SK-N-SH (cell line): ENCODE results near the gene P2RY8. TPM values are rescaled to one million over a fixed set of nuclear protein-coding genes. Genes with fewer than 3 reads are reported as not detected.

ENCODE experiments used
- CTCF ChIA-PET: fragments of 300-600, 350-600 bp; formaldehyde crosslinking; extraction: SDS; loops from one replicate; lab custom pipeline; 2021; lab: Yijun Ruan, JAX
- POLR2A ChIA-PET: fragments of 350-600 bp; sonication (Branson Sonifier 250); formaldehyde crosslinking; extraction: SDS; loops from one replicate; lab custom pipeline; 2020; ENCODE audit warnings: antibody characterized with exemption, inconsistent platforms; lab: Yijun Ruan, JAX
- DNase-seq: peaks from one replicate; pipeline ENCODE4 v3.0.0; 2012
- H2AFZ ChIP-seq: fragments of 200-600 bp; sonication (generic); 2 replicates; pipeline ENCODE4 v1.8.1; 2016; ENCODE audit warnings: antibody characterized with exemption, mild to moderate bottlenecking, low read depth
- H3F3A ChIP-seq: fragments of 200-600 bp; sonication (generic); replicated peaks from 2 replicates; pipeline ENCODE3; 2016; ENCODE audit warnings: antibody characterized with exemption, mild to moderate bottlenecking; ENCODE audit not compliant: insufficient read depth
- H3K27ac ChIP-seq, 2 experiments: fragments of 200-500 bp in 1 of 2; fragments of 200-600 bp in 1 of 2; sonication (Bioruptor generic) in 1 of 2; sonication (generic), shearing (Covaris generic) in 1 of 2; 2 replicates each; pipeline versions ENCODE4 v1.5.1 to v1.6.1; 2014 to 2016; ENCODE audit warnings: low read depth in 2 of 2, inconsistent platforms in 1 of 2, low read length in 1 of 2, mild to moderate bottlenecking in 1 of 2, mixed read lengths in 1 of 2
- H3K27me3 ChIP-seq: fragments of 200-600 bp; sonication (generic), shearing (Covaris generic); 2 replicates; pipeline ENCODE4 v1.6.1; 2016; ENCODE audit warnings: mixed run types; ENCODE audit not compliant: insufficient read depth
- H3K36me3 ChIP-seq, 2 experiments: fragments of 200-500 bp in 1 of 2; fragments of 200-600 bp in 1 of 2; sonication (Bioruptor generic) in 1 of 2; sonication (generic) in 1 of 2; replicated peaks in 1 of 2; 2 replicates each; pipeline versions ENCODE3 to v1.5.1; 2014 to 2016; ENCODE audit warnings: low read length in 1 of 2, mild to moderate bottlenecking in 1 of 2; ENCODE audit not compliant: insufficient read depth in 2 of 2, control insufficient read depth in 1 of 2
- H3K4me1 ChIP-seq, 2 experiments: fragments of 200-500 bp in 1 of 2; fragments of 200-600 bp in 1 of 2; sonication (Bioruptor generic) in 1 of 2; sonication (generic), shearing (Covaris generic) in 1 of 2; 2 replicates each; pipeline versions ENCODE4 v1.5.1 to v1.6.1; 2014 to 2016; ENCODE audit warnings: low read depth in 1 of 2, low read length in 1 of 2, mixed run types in 1 of 2; ENCODE audit not compliant: insufficient read depth in 2 of 2, control insufficient read depth in 1 of 2
- H3K4me2 ChIP-seq: fragments of 200-600 bp; sonication (generic), shearing (Covaris generic); 2 replicates; pipeline ENCODE4 v1.6.1; 2017; ENCODE audit warnings: mixed run types
- H3K4me3 ChIP-seq, 2 experiments: fragments of 200-500 bp in 1 of 2; fragments of 200-600 bp in 1 of 2; sonication (Bioruptor generic) in 1 of 2; sonication (generic), shearing (Covaris generic) in 1 of 2; 2 replicates each; pipeline versions ENCODE4 v1.5.1 to v1.8.1; 2014 to 2016; ENCODE audit warnings: low read depth in 2 of 2, inconsistent platforms in 1 of 2, low read length in 1 of 2, mild to moderate bottlenecking in 1 of 2, mixed read lengths in 1 of 2, moderate library complexity in 1 of 2
- H3K79me2 ChIP-seq: fragments of 200-600 bp; sonication (generic); 2 replicates; pipeline ENCODE4 v1.8.1; 2017; ENCODE audit warnings: mild to moderate bottlenecking; ENCODE audit not compliant: insufficient read depth
- H3K9ac ChIP-seq: fragments of 200-600 bp; sonication (generic); 2 replicates; pipeline ENCODE4 v1.6.1; 2017; ENCODE audit warnings: mixed run types
- H3K9me2 ChIP-seq: fragments of 200-600 bp; sonication (generic); 2 replicates; pipeline ENCODE4 v1.6.1; 2017; ENCODE audit warnings: mixed run types
- H3K9me3 ChIP-seq: fragments of 200-600 bp; sonication (generic); 2 replicates; pipeline ENCODE4 v1.6.1; 2017; ENCODE audit warnings: mixed run types, mild to moderate bottlenecking, moderate library complexity
- H4K20me1 ChIP-seq: fragments of 200-600 bp; sonication (generic); 2 replicates; pipeline ENCODE4 v1.6.1; 2017; ENCODE audit warnings: mild to moderate bottlenecking, mixed run types; ENCODE audit not compliant: insufficient read depth
- EZH2phosphoT487 ChIP-seq: fragments of 200-600 bp; sonication (generic); IDR thresholded peaks from 2 replicates; pipeline ENCODE4 v1.6.1; 2017; ENCODE audit warnings: low read depth, mixed run types, mild to moderate bottlenecking, antibody characterized with exemption, moderate library complexity, borderline replicate concordance
- MAX ChIP-seq: IDR thresholded peaks from 2 replicates; pipeline ENCODE4 v1.4.0; 2012; ENCODE audit warnings: low read depth
- NRF1 ChIP-seq: IDR thresholded peaks from 2 replicates; pipeline ENCODE4 v1.6.1; 2012; ENCODE audit warnings: low read depth, mild to moderate bottlenecking, low read length
- RCOR1 ChIP-seq: fragments of 150-350 bp; IDR thresholded peaks from 2 replicates; pipeline ENCODE4 v1.6.1; 2017; ENCODE audit warnings: antibody characterized with exemption, low read length
- REST ChIP-seq: IDR thresholded peaks from 2 replicates; pipeline ENCODE4 v1.6.1; 2012; ENCODE audit warnings: mild to moderate bottlenecking, low read depth, low read length, moderate library complexity
- RFX5 ChIP-seq: IDR thresholded peaks from 2 replicates; pipeline ENCODE4 v1.6.1; 2012; ENCODE audit warnings: mild to moderate bottlenecking, improper control_type of control experiment, low read length
- SMC3 ChIP-seq: IDR thresholded peaks from 2 replicates; pipeline ENCODE4 v1.6.1; 2012; ENCODE audit warnings: low read depth, low read length, improper control_type of control experiment
- TCF12 ChIP-seq: IDR thresholded peaks from 2 replicates; pipeline ENCODE4 v1.4.0; 2012
- USF1 ChIP-seq: IDR thresholded peaks from 2 replicates; pipeline ENCODE4 v1.4.0; 2012; ENCODE audit warnings: low read depth, borderline replicate concordance
- WGBS: methylation state at CpG from one replicate; pipeline ENCODE4 v1.1.6; 2017; ENCODE audit warnings: low lambda C conversion rate; 5-methylcytosine and 5-hydroxymethylcytosine counted together
- polyA plus RNA-seq, 3 experiments: library from polyadenylated mRNA; depleted of rRNA; stranded (reverse); fragments of >200 nt; gene quantifications; 2 replicates each; pipeline ENCODE4 v1.2.3, GENCODE V29; 2012

P2RY8 gene
- polyA plus RNA-seq, 1 of the 3 experiments (the other 2 are of a cell fraction), result 0.08 TPM

- POLR2A ChIA-PET, result no interaction called here
- no peak overlapping the region for H3K27ac ChIP-seq
These were observed 81.1 kb downstream of the P2RY8 start for GRCh38 chrX:1455948-1456280.

More at GRCh38 chrX:1455948-1456280, 81.1 kb downstream of the P2RY8 start:
- peaks cover 0 to 9% of the 10 kb centered on the region in 2 experiments; a peak in 1 of 4 replicates for H3K4me1 ChIP-seq
- 5% methylated on average over 3 of the region's 3 CpGs for WGBS
- H3K79me2 ChIP-seq, result peaks cover 16% of the 10 kb centered on the region
- H3F3A ChIP-seq, result peaks cover 8% of the 10 kb centered on the region
- no peak overlapping the region for H3K4me3 ChIP-seq
- no peak for DNase-seq
- no peaks in the 10 kb centered on the region for H3K36me3 ChIP-seq
- no peak overlapping the region for H3K4me2 ChIP-seq
- CTCF ChIA-PET, result no interaction called here
- no peak overlapping the region for H3K9ac ChIP-seq
- no peaks in the 10 kb centered on the region for H3K9me3 ChIP-seq
- no peak for TF ChIP-seq NRF1
- no peak for TF ChIP-seq EZH2phosphoT487
- no peak for TF ChIP-seq USF1
- no peak for TF ChIP-seq MAX
- TF ChIP-seq TCF12, result no peak
- no peak for TF ChIP-seq RCOR1
- TF ChIP-seq REST, result no peak
- TF ChIP-seq RFX5, result no peak
- no peak for TF ChIP-seq SMC3
- 0 out of 2 replicates have a peak, but pooled peaks cover 3% of the 10 kb centered on the region for H4K20me1 ChIP-seq
- no peaks in the 10 kb centered on the region for H3K9me2 ChIP-seq
- H3K27me3 ChIP-seq, result peaks cover 16% of the 10 kb centered on the region; the same call in 1 of the 2 replicates
- no peak overlapping the region for H2AFZ ChIP-seq
